Coronary artery (tissue), 2 donors: ENCODE data around the gene ZMYND15.
A peak's percentile ranks its signal among the peaks of the same experiment; 100 is the strongest.
"Not testable (repeated sequence)": the region's sequence is repeated elsewhere in the genome, so short reads cannot be mapped to it uniquely, and the experiment has no call there.

Experiments used
- DNase-seq: peaks from one replicate; pipeline ENCODE4 v3.0.0-alpha.2; 2017; ENCODE audit warnings: low spot score
- H3K27ac ChIP-seq, 2 donors: fragments of 200-600 bp; sonication (generic); one replicate each; pipeline ENCODE4 v1.5.1; 2016 to 2019
- H3K4me3 ChIP-seq: fragments of 200-600 bp; sonication (generic); 2 replicates; pipeline ENCODE4 v1.5.1; 2016; ENCODE audit warnings: mild to moderate bottlenecking, moderate library complexity
- TF ChIP-seq, protein P1 (sequence below): fragments of 200-600 bp; sonication (generic); IDR thresholded peaks from one replicate; pipeline ENCODE4 v1.5.1; 2019; ENCODE audit warnings: antibody characterized with exemption

Gene ZMYND15

DNA sequence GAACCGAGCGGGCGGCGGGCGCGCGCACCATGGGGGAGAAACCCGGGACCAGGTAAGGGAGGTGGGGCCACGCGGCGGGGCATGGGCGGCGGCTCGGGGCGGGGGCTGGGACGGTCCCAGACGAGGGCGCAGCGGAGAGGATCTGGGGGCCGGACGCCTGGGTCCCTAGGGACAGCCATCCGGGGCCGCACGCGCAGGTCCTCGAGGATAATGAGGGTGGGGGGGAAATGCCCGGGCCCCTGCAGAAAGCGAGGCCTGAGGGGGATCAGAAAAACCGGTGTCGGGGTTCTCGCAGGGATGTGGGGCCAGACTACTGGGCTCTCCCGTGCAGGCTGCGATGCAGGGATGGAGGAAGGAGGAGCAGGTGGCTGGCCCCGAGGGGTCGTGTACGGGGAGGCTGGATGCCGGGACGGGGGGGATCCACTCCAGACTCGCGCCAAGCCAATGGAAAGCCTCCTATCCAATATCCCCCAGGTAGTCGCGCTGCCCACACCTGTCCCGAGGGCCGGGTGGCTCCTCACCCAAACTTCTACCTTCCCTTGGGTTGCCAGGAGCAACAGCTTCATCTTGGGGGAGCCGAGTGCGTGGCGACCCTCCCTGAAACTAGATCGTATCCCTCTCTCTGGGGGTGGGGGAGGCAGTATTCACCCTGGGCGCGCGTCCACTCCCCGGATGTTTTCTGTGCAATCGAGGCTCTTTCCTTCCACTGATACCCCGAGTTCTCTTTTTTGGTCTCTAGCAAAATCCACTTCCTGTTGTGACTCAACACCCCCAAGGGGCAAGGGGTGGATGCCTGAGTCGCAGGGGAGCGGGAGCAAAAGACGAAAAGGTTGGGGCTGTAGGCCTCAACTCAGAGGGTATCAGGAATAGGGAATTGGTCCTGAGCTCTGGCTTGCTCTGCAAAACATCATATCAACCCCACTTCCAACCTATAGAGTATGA is 28.7 kb upstream of the ZMYND15 start:
- DNase-seq, result no peak
- Histone ChIP-seq H3K4me3 (peak overlapping the region; percentile 85), H3K27ac (peak overlapping the region; percentile 76 to 92)
- TF ChIP-seq, protein P1, sequence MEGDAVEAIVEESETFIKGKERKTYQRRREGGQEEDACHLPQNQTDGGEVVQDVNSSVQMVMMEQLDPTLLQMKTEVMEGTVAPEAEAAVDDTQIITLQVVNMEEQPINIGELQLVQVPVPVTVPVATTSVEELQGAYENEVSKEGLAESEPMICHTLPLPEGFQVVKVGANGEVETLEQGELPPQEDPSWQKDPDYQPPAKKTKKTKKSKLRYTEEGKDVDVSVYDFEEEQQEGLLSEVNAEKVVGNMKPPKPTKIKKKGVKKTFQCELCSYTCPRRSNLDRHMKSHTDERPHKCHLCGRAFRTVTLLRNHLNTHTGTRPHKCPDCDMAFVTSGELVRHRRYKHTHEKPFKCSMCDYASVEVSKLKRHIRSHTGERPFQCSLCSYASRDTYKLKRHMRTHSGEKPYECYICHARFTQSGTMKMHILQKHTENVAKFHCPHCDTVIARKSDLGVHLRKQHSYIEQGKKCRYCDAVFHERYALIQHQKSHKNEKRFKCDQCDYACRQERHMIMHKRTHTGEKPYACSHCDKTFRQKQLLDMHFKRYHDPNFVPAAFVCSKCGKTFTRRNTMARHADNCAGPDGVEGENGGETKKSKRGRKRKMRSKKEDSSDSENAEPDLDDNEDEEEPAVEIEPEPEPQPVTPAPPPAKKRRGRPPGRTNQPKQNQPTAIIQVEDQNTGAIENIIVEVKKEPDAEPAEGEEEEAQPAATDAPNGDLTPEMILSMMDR, result no peak

DNA sequence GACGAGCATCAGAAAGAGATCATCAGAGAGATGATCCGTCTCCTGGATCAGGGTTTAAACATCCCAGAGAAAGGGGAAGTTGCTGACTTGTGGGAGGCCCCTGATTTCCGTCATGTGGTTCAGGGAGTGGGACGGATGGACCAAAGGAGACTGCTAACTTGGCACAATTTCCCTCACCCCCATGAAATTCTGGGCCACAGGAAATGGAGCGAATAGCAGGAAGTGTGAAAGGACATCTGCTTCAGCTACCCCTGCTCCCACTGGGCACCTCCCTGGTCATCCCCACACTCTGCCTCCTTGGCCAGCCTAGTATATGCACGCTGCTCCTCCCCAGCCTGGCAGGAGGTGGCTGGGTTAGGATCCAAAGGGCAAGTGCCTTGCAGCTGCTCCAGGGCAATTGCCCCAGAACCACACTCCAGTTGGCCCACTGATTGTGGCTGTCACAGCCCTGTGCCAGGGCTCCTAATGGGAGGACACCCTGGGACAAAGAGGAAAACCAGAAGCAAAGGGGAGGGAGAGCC is 27.9 kb upstream of the ZMYND15 start:
- DNase-seq, result no peak
- peak overlapping the region; percentile 85 for H3K4me3 ChIP-seq

DNA sequence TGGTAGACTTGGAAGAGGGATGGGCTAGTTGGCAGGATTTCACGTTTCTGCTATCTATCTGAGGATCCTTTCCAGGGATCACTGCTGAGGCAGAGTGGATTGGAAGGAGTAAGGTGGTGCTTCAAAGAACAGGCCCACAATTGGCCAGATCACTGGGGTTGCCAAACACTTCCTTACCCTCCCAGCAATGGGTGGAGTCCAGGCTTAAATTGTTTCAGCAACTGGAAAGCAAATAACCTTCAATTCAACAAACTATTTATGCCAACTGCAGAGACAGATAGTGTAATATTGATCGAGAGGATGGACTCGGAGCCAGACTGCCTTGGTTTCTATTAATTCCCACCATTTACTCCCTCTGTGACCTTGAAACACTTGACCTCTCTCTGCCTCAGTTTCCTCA is 27.1 kb upstream of the ZMYND15 start:
- TF ChIP-seq, protein P1, result no peak
- Histone ChIP-seq H3K27ac (peak overlapping the region in 1 of 2 donors; percentile 92), H3K4me3 (peak overlapping the region; percentile 85)
- no peak for DNase-seq

More for the DNA sequence above, 27.9 kb upstream of the ZMYND15 start:
- peak overlapping the region in 1 of 2 donors; percentile 92 for H3K27ac ChIP-seq
- TF ChIP-seq, protein P1, result no peak

DNA sequence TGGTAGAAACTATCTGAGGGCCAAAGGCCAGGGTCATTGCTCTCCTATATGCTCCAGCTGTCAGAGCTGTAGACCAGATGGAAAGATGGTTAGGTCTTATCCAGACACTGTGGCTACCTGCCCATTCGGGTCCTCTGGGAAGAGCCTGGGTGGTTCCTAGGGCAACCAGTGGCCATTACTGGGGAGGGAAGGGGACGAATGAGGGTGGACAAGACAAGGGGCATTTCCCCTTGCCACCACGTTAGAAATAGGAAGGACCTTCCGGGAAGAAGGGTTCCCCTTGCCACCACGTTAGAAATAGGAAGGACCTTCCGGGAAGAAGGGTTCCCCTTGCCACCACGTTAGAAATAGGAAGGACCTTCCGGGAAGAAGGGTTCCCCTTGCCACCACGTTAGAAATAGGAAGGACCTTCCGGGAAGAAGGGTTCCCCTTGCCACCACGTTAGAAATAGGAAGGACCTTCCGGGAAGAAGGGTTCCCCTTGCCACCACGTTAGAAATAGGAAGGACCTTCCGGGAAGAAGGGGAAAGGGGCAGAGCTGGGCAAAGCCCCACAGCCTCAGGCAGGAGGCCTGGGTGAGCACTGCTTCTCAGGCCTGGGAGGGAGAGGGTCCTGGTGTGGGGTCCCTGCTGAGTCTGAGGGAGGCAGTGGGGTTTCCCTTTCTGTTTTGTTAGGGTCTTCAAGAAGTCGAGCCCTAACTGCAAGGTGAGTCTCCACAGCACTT is 25.1 kb upstream of the ZMYND15 start:
- not testable (repeated sequence) for H3K27ac ChIP-seq, DNase-seq, H3K4me3 ChIP-seq

DNA sequence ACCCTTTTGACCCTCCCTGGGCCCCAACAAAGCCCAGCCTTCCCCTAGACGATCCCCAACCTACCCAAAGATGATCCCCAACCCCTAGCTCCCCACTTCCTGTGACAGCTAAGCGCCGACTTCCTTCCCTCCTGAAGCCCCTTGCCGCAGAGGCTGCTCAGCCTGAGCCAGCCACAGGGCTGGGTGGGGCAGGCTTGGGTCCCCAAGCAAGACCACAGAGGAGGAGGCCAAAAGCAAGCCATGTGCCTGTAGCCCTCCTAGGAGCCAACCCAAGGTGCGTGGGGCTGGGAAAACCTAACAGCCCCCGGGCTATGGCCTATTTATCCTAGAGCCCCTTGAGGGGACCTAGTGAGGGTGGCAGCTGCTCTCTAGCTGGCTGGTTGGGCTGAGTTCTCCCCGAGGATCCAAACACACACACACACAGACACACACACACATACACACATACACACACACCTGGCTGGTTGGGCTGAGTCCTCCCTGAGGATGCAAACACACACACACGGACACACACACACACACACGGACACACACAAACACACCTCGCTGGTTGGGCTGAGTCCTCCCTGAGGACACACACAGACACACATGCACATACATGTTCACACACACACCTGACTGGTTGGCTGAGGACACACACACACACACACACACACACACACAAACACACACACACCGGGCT is 24.4 kb upstream of the ZMYND15 start:
- no peak for DNase-seq
- H3K4me3 ChIP-seq, result no peak overlapping the region
- TF ChIP-seq, protein P1, result no peak
- no peak overlapping the region for H3K27ac ChIP-seq

DNA sequence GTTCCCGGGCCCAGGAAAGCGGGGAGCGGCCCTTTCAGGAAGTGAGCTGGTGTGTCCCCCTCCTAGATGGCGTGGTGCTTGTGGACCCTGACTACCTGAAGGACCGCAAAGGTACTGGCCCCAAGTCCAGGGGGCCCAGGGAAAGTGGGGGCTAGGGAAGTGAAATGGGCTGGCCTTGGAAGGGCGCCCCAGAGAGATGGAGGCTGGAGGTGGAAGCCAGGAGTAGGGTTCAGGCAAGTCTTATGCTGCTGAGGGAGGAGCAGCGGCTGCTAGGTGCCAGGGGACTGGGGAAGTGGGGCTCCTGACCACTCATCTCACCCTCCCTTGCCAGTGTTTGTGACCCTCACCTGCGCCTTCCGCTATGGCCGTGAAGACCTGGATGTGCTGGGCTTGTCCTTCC is 23.6 kb upstream of the ZMYND15 start:
- DNase-seq, result no peak

More for the DNA sequence above, 23.6 kb upstream of the ZMYND15 start:
- Histone ChIP-seq H3K27ac (no peak overlapping the region), H3K4me3 (no peak overlapping the region)
- TF ChIP-seq, protein P1, result no peak
